Right ventricle myocardium inferior (tissue), 1 donor: ENCODE data around the gene XRCC1. TPM values are rescaled to one million over a fixed set of nuclear protein-coding genes. Genes with fewer than 3 reads are reported as not detected.
A peak's percentile ranks its signal among the peaks of the same experiment; 100 is the strongest.

ENCODE experiments used
- ATAC-seq: fragments of 200-7000 bp; cut with Tn5 transposase; one replicate; pipeline ENCODE4 v1.9.1; 2020; ENCODE audit warnings: mild to moderate bottlenecking, moderate library complexity
- DNase-seq: peaks from one replicate; pipeline ENCODE4 v3.0.0; 2021; ENCODE audit errors: missing footprints
- intact Hi-C: fragments of 100-400 bp; cut with DNase I; formaldehyde crosslinking; loops from one replicate; pipeline ENCODE4 v1.11.0; 2022
- long read RNA-seq: library from polyadenylated mRNA; unstranded; transcript quantifications from one replicate; pipeline ENCODE4 v2.0.0, GENCODE V29; 2021
- total RNA-seq: library from RNA; stranded (reverse); fragmentation: NEBNext Ultra II Directional; extraction: Animal tissue kit (Norgen Biotek cat#: 25700); gene quantifications from one replicate; pipeline ENCODE4 v1.2.1, GENCODE V29; 2021
- donor health status: DM: no; HTN: yes; CAD: no; lungs with severe emphysema.

Gene XRCC1
- total RNA-seq: 12.2 TPM
- long read RNA-seq, partial matches to known transcripts: 3 of 6 reads
- long read RNA-seq, other reads (novel, unspliced or antisense): 0 of 6 reads

DNA sequence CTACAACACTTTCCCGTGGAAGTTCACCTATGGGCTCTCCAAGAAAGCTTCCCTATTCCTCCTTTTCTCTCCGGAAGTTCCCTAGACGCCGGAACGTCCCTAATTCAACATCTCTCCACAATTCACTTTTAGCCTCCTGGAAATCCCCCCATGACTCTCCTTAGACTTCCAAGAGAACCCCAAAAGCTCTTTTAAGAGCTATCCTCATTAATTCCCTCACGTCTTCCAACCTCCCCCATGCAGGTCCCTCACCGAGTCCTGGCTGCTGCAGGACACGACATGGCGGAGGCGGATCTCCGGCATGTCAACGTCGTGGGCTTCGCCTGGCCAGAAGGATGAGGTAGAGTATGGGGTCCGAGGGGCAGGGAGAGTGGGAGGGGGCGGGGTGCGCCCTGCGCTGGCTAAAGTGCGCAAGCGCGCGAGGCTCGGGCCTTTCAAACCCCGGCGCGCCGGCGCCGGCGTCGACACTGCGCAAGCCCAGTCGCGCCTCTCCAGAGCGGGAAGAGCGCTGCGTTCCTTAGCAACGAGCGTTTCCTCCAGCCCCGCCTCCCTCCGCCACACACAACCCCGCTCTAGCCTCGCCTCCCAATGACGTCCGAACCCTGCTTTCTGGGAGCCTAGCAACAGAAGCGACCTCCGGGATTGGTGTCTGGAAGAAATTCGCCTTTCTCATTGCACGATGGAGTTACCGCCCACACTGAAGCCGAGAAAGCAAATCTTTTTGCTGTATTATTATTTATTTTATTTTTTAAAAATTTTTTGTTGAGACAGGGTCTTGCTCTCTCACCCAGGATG, at the start of gene XRCC1, which contains the start of gene PINLYP:
Gene XRCC1, minus strand, starts transcription at position 372 of the 795 bp plus-strand sequence. Its CDS starts 69 bp downstream, at position 303.
Gene PINLYP, plus strand, starts transcription at position 646 of the 795 bp plus-strand sequence. CDS start 1,391 bp downstream, outside the sequence.
- peak; percentile 99 for DNase-seq
- intact Hi-C loops: loop anchor here (1.0 kb wide), 1 partner anchor 21 kb away; the partner anchor contains the start of genes IRGQ and ZNF576
- ATAC-seq: peak; percentile 99

DNA sequence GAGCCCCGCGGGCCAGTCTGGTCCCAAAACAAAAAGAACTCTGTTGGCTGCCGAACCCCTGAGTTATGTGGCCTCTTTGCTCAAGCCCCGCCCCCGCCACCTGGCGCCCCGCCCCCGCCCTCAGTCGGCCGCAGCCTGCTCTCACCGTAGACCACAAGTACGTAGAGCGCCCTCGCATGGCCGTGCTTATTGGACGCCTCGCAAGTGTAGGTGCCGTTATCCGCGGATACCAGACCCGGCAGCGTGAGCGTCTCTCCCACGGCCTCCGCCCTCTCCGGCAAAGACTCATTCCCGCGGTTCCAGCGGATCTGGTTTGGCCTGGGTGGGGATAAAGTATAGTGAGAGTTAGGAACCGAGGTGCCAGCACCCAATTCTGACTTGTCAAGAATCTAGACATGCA, 49.6 kb upstream of the XRCC1 start:
- ATAC-seq (no peak), DNase-seq (peak; percentile 83)
- intact Hi-C loops: no loop called here

GRCh38 chr19:43623889-43624670, 48.8 kb upstream of the XRCC1 start:
- no peak for ATAC-seq
- intact Hi-C loops: no loop called here

GRCh38 chr19:43622956-43623355, 47.6 kb upstream of the XRCC1 start:
- intact Hi-C loops: no loop called here
- ATAC-seq (no peak), DNase-seq (no peak)

More at GRCh38 chr19:43623889-43624670, 48.8 kb upstream of the XRCC1 start:
- no peak for DNase-seq

GRCh38 chr19:43622070-43622469, 46.7 kb upstream of the XRCC1 start:
- intact Hi-C loops: no loop called here
- ATAC-seq: no peak
- DNase-seq: no peak

DNA sequence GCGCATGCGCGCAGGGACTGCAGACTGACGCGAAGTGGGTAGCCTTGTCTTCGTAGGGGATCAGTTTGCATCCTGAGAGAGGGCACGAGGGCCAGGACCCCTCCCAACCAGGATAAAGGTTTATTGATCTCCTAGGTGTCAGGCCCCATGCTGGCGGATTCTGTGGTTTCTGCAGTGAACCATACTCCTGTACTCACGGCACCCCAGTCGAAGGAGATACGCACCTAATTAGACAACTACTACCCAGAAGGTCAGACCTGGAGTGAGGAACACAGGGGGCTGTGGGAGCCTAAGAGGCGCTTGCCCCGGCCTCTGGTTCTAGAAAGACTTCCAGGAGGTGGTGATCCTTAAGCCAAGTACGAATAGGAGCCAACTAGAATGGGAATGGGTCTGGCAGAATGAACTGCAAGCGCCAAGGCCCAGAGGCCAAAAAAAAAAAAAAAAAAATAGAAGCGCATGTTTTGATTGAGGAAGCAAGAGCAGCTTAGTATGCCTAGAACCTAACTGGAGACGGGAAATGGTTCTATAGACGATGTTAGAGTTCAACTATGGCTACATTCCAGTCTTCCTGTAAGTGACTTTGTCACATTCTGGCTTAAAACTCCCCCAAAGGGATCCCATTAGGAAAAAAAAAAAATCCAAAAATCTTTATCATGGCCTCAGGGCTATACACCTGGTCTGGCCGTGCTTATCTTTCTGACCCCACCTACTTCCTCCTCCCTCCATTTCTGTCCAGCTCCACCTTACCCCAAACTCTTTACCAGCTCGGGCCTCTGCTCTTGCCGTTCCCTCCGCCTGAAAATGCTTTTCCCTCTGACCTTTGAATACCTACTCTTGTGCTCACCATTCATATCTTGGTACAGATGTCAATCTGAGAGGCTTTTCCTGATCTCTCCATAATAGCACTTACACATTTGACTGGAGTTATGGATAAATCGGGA, 45.0 kb upstream of the XRCC1 start:
- intact Hi-C loops: no loop called here
- DNase-seq (peak; percentile 94), ATAC-seq (no peak)

DNA sequence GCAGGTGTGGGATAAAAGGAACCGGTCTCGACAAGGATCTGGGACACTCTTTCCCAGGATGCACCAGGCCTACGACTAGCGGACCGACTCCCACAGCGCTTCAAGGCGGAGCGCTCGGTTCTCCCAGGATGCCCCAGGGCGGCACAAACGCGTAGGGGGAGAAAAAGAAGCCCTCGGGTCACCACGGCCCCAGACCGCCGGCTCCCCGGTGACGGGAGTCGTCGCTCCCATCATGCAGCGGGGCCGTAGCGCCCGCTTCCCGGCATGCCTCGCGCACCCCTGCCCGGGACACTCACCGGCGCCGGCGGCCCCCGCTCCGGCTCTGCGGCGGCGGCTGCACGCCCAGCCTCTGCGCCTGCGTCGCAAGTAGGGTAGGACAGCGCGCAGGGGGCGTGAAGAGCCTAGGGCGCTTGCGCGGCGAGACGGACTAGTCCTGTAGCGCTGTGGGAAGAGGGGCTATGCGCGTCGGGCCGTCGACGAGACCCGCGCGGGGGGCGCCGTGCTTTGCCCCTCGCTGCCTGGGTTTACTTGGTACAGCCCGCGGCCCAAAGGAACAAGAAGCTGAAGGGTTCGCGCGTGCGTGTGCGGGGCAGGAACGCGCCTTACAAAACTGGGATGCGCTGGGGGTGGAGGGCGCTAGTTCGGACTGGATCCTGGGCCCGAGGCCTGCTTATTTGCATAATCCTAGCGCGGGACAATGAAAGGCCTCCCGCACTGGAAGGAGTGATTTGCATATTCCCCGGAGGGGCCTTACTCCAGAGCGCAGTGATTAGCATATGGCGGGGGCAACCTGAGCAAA, 44.1 kb upstream of the XRCC1 start, which contains the start of gene ZNF428:
Gene ZNF428, minus strand, starts transcription at position 368 of the 799 bp plus-strand sequence. CDS start 5,325 bp downstream, outside the sequence.
- intact Hi-C loops: loop anchor here (1.0 kb wide), 1 partner anchor 23 kb away; the partner anchor contains the start of genes IRGQ and ZNF576
- peak; percentile 96 for ATAC-seq
- peak; percentile 94 for DNase-seq

DNA sequence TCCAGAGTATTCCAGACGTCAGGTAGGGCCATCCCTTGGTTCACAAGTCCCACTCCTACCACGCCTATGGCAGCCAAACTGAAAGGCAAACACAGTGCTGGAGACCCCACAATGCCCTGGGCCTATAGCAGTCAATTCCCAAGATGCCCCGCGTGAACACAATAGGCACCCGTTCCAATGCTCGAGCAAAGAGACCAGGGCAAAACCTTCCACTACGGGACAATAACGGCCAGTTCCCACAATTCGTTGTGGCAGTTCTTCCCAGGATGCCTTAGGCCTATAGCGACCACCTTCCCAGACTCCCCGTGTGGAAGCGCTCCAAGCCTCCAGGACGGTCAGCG, 43.6 kb upstream of the XRCC1 start:
- intact Hi-C loops: loop anchor here (1.0 kb wide), 1 partner anchor 23 kb away; the partner anchor contains the start of genes IRGQ and ZNF576
- DNase-seq (no peak), ATAC-seq (peak; percentile 20)

DNA sequence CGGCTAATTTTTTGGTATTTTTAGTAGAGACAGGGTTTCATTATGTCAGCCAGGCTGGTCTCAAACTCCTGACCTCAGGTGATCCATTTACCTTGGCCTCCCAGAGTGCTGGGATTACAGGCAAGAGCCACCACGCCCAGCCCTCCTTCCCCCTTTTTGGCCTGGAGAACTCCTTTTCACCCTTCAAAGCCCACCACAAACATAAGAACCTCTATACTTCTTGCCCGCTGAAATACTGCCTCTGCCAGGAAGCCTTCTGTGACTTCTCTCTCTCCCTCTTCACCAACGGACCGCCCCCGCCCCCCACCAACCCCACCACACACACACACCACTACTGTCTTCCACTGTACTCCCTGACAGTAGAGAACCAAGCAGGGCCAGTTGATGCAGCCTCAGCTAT, 41.6 kb upstream of the XRCC1 start:
- intact Hi-C loops: no loop called here
- ATAC-seq (no peak), DNase-seq (peak; percentile 9)

- ATAC-seq (no peak), DNase-seq (no peak)
- intact Hi-C loops: no loop called here
These were observed 41.0 kb upstream of the XRCC1 start for GRCh38 chr19:43616306-43616705.

GRCh38 chr19:43612374-43612773, 37.0 kb upstream of the XRCC1 start:
- intact Hi-C loops: no loop called here
- DNase-seq: no peak
- ATAC-seq: no peak

GRCh38 chr19:43611788-43612187, 36.5 kb upstream of the XRCC1 start, which contains the start of gene SRRM5:
TSS of gene SRRM5 (plus strand) at chr19:43612088. CDS start at chr19:43612122, 34 bp downstream.
- DNase-seq (no peak), ATAC-seq (no peak)
- intact Hi-C loops: no loop called here

DNA sequence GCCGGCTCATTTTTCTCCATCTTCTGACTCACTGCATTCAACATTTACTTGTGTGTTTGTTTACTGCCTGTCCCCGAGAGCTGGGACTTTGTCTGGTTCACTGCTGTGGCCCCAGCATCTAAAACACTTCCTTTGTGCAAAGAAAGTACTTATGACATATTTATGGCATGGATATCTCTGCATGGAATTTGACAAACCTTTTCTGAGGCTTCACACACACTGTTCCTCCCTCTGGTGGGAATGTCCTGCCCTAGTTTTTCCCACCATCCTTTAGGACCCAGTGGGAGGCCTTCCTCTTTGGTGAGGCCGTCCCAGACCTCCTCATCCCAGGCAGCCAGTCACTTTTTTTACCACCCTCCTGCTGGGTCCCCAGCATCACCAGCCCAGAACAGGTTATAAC, 35.2 kb upstream of the XRCC1 start:
- DNase-seq (no peak), ATAC-seq (no peak)
- intact Hi-C loops: no loop called here

DNA sequence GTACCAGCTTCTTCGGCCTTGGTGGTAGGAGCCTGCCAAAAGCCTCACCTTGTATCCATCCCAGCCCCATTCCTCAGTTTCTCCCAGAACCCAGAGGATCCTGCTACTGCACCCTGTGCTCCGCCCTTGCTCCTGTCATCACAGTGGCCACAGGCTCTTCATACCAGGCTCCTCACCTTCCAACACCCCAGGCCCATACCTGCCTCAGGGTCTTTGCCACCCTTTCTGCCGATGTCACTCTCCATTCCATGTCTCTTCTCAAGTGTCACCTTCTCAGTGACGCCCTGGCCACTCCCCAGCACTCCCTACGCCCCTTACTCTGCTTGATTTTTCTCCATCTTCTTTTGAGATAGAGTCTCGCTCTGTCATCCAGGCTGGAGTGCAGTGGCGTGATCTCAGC, 34.5 kb upstream of the XRCC1 start:
- DNase-seq: no peak
- intact Hi-C loops: no loop called here
- ATAC-seq: no peak

DNA sequence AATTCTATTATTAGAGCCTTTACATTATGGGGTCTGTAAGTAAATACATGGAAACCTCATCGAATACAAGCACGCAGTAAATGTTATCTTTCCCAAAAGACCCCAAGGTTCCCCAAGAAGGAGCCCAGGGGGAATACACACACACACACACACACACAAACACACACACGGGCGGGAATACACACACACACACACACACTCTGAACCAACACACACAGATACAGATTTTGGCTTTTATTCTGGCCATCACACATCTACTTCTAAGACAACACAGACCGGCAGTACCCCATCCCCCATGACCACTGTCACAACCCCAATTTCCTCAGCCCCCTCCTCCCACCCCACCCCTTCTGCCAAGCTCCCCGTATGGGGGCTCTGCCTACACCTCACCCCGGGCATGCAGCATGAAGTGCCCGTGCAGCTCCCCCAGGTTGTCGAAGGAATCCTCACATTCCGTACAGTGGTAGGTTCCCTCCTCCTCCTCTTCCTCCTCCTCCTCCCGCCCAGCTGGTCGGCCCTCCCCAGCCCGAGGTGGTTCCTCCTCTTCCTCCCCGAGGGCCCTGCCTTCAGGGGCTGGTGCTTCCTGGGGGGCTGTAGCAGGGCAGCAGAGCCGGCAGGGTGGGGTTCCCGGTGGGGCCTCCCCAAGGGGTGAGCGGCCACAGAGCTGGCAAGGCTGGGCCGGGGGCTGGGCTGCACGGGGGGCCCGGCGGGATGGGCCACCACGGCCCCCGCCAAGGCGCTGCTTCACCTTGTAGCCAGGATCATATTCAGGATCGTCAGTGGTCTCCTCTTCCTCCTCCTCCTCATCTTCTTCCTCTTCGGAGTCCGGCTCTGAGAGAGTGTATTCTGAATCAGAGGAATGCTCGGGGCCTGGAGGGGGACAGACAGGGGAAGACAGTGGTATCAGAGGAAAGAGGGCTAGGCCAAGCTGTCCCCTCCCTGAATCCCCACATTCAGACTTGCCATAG, 32.2 kb upstream of the XRCC1 start:
- DNase-seq (no peak), ATAC-seq (no peak)
- intact Hi-C loops: no loop called here

DNA sequence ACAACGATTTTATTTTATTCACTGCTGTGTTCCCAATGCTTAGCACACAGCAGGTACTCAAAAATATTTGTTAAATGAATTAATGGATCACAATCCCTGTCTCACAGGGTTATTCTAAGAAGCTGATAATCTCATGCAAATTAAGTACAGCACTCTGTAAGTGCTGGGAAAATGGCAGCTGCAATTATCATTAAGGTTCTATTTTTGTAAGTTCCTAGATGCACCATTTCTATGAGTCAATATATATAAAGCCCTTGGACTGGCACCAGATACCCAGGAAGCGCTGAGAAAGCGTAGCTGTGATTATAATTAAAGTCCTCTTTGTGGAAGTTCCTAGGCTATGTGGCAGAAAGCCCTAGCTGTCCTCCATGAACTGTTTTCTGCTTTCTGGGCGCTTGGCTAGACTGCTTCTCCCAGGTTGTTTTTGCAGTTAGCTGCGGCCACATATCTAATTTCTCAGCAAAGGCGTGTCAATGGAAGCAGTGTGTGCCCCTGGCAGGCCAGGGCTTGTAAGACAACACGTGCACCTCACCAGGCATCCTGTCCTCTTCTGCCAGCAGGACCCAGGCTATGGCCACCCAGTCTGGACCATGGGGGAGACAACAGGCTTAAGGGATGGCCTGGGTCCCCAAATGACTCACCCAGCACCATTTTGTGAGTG, 31.4 kb upstream of the XRCC1 start:
- intact Hi-C loops: no loop called here
- ATAC-seq: no peak
- DNase-seq: no peak
